Astrocyte (in vitro differentiated cells and primary cell): ENCODE results near the gene UNC93B1. TPM values are rescaled to one million over a fixed set of nuclear protein-coding genes. Genes with fewer than 3 reads are reported as not detected.

Experiments
- DNase-seq: peaks from one replicate; pipeline ENCODE4 v3.0.0-alpha.2; 2010; ENCODE audit warnings: low read depth
- FAIRE-seq: peaks from 2 replicates; lab custom pipeline; 2011; peaks lifted over from hg19 to GRCh38; lab: Jason Lieb, UNC
- H2AFZ ChIP-seq: 2 replicates; pipeline ENCODE4 v1.6.0; 2012; ENCODE audit warnings: low read depth, low read length, inconsistent platforms
- H3K27ac ChIP-seq: 2 replicates; pipeline ENCODE4 v1.5.1; 2011; ENCODE audit warnings: low read depth, low read length, inconsistent platforms
- H3K27me3 ChIP-seq: 2 replicates; pipeline ENCODE4 v1.6.0; 2011; ENCODE audit warnings: low read length, inconsistent platforms; ENCODE audit not compliant: insufficient read depth
- H3K36me3 ChIP-seq: 2 replicates; pipeline ENCODE4 v1.5.1; 2011; ENCODE audit warnings: low read length, inconsistent platforms; ENCODE audit not compliant: insufficient read depth
- H3K4me1 ChIP-seq: 2 replicates; pipeline ENCODE4 v1.5.1; 2011; ENCODE audit warnings: low read length, inconsistent platforms; ENCODE audit not compliant: insufficient read depth
- H3K4me2 ChIP-seq: 2 replicates; pipeline ENCODE4 v1.6.0; 2012; ENCODE audit warnings: low read length, inconsistent platforms
- H3K4me3 ChIP-seq: 2 replicates; pipeline ENCODE4 v1.5.1; 2011; ENCODE audit warnings: low read depth, mild to moderate bottlenecking, low read length, inconsistent platforms; ENCODE audit not compliant: insufficient read depth
- H3K79me2 ChIP-seq: 2 replicates; pipeline ENCODE4 v1.6.0; 2012; ENCODE audit warnings: mild to moderate bottlenecking, low read length, inconsistent platforms; ENCODE audit not compliant: insufficient read depth
- H3K9ac ChIP-seq: 2 replicates; pipeline ENCODE4 v1.6.0; 2012; ENCODE audit warnings: mild to moderate bottlenecking, low read length, inconsistent platforms
- H3K9me3 ChIP-seq: 2 replicates; pipeline ENCODE4 v1.5.1; 2012; ENCODE audit warnings: low read depth, mild to moderate bottlenecking, low read length, inconsistent platforms; ENCODE audit not compliant: insufficient read depth
- H4K20me1 ChIP-seq: 2 replicates; pipeline ENCODE4 v1.6.0; 2012; ENCODE audit warnings: low read length, inconsistent platforms; ENCODE audit not compliant: insufficient read depth
- H3K27ac Mint-ChIP-seq: one replicate; pipeline ENCODE4 v1.8.0; 2021; ENCODE audit warnings: mild to moderate bottlenecking, mixed read lengths; ENCODE audit not compliant: unreplicated experiment
- H3K27me3 Mint-ChIP-seq: one replicate; pipeline ENCODE4 v1.8.0; 2021; ENCODE audit warnings: low read depth, mixed read lengths; ENCODE audit not compliant: unreplicated experiment
- H3K36me3 Mint-ChIP-seq: one replicate; pipeline ENCODE4 v1.8.0; 2021; ENCODE audit warnings: low read depth, mixed read lengths; ENCODE audit not compliant: unreplicated experiment
- H3K4me1 Mint-ChIP-seq: one replicate; pipeline ENCODE4 v1.8.0; 2021; ENCODE audit warnings: low read depth, mixed read lengths; ENCODE audit not compliant: unreplicated experiment
- H3K4me3 Mint-ChIP-seq: one replicate; pipeline ENCODE4 v1.8.0; 2021; ENCODE audit warnings: mild to moderate bottlenecking, moderate library complexity, mixed read lengths; ENCODE audit not compliant: unreplicated experiment
- H3K9me3 Mint-ChIP-seq: one replicate; pipeline ENCODE4 v1.8.0; 2021; ENCODE audit warnings: mild to moderate bottlenecking, mixed read lengths; ENCODE audit not compliant: unreplicated experiment
- EZH2 ChIP-seq: IDR thresholded peaks from 2 replicates; pipeline ENCODE4 v1.6.1; 2012; ENCODE audit warnings: mild to moderate bottlenecking, low read length, inconsistent platforms; ENCODE audit not compliant: insufficient read depth
- total RNA-seq: library from RNA; stranded (reverse); gene quantifications from 2 replicates; pipeline ENCODE4 v1.2.1, GENCODE V29; 2021
- TF ChIP-seq, protein P1 (sequence below): IDR thresholded peaks from 2 replicates; pipeline ENCODE4 v1.5.1; 2011; ENCODE audit warnings: low read depth, mild to moderate bottlenecking, inconsistent platforms, low read length, moderate library complexity; ENCODE audit not compliant: insufficient read depth

The UNC93B1 gene
- total RNA-seq, 1 donor from 2014 or later = 37.3 TPM

DNA sequence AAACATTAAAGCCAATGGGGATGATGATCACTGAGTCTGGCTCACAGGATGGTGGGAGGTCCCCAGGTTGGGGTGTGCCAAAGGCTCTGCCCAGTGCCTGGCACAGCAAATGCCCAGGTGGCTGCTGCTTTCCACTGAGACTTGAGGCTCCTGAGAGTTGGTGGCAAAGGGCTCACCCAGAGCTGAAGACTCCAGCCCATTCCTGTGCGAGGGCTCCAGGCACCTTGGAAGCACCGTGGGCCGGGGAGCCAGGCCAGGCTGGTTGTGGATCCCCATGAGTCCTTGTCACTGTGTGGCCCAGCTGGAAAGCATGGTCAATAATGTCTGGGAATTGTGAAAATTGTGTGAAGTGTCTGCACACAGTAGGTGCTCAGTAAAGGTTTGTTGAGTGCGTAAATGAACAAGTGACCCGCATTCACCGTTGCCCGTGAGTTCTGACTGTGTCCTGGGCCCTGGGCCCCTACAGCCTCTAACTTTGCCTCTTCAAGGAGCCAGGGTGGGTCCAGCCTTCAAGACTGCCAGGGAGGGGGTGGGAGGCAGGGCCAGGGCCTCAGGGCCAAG is 2.8 kb upstream of the UNC93B1 start:
- no peaks in the 10 kb centered on the region for H3K9me3 Mint-ChIP-seq
- no peak for TF ChIP-seq EZH2
- TF ChIP-seq, protein P1, sequence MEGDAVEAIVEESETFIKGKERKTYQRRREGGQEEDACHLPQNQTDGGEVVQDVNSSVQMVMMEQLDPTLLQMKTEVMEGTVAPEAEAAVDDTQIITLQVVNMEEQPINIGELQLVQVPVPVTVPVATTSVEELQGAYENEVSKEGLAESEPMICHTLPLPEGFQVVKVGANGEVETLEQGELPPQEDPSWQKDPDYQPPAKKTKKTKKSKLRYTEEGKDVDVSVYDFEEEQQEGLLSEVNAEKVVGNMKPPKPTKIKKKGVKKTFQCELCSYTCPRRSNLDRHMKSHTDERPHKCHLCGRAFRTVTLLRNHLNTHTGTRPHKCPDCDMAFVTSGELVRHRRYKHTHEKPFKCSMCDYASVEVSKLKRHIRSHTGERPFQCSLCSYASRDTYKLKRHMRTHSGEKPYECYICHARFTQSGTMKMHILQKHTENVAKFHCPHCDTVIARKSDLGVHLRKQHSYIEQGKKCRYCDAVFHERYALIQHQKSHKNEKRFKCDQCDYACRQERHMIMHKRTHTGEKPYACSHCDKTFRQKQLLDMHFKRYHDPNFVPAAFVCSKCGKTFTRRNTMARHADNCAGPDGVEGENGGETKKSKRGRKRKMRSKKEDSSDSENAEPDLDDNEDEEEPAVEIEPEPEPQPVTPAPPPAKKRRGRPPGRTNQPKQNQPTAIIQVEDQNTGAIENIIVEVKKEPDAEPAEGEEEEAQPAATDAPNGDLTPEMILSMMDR = no peak
- H3K36me3 Mint-ChIP-seq = peaks cover 4% of the 10 kb centered on the region
- no peaks in the 10 kb centered on the region for H3K9me3 ChIP-seq
- H3K4me3 Mint-ChIP-seq = no peak overlapping the region
- H3K4me1 Mint-ChIP-seq = peaks cover 10% of the 10 kb centered on the region
- H3K36me3 ChIP-seq = no peaks in the 10 kb centered on the region
- peaks cover 5% of the 10 kb centered on the region for H3K79me2 ChIP-seq
- no peak overlapping the region for H3K27ac Mint-ChIP-seq
- DNase-seq = no peak
- H4K20me1 ChIP-seq = no peaks in the 10 kb centered on the region
- no peak overlapping the region for H3K4me3 ChIP-seq
- peaks cover 12% of the 10 kb centered on the region for H3K27me3 Mint-ChIP-seq
- H3K4me1 ChIP-seq = peaks cover 26% of the 10 kb centered on the region
- H3K27ac ChIP-seq = no peak overlapping the region
- H3K4me2 ChIP-seq = no peak overlapping the region
- H3K27me3 ChIP-seq = no peaks in the 10 kb centered on the region
- no peak overlapping the region for H3K9ac ChIP-seq
- FAIRE-seq = no peak
- H2AFZ ChIP-seq = no peak overlapping the region

DNA sequence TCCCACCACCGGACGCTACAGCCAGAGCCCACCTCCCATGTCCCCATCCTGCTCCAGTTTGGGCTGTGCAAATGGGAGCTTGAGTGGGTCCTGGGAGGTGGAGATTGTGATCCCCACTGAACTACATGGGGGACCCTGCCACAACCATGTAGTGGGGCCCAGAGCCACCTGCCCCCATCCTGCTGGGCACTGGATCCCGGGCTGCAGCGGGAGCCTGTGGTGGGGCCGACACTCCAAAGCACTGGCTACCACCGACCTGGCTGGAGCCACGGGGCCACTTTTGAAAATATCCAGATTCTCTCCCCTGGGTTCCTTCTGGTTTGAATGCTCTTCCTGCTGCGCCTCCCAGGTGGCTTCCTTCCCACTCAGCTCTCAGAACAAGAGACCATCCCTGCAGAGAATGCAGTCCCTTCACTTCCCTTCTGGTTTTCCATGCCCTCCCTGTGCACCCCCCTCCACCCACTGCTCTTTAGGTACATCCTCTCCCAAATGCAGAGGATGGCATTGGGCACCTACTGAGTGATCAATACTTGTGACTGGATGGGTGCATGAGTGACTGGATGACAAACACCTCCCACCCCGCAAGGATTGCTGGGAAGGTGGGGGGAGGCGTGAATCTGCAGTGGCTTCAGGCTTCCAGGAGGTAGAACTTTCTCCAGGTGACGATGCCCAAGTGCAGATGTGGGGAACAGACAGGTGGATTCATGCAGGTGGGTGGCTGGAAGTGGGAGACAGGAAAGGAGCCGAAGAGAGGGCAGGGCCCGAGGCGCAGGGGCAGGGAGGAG is 846 bp upstream of the UNC93B1 start:
- H3K36me3 ChIP-seq = no peaks in the 10 kb centered on the region
- H2AFZ ChIP-seq = peak overlapping the region; percentile 73
- H3K9ac ChIP-seq = no peak overlapping the region
- H3K4me2 ChIP-seq = peak overlapping the region; percentile 83
- Mint-ChIP-seq H3K9me3 (no peaks in the 10 kb centered on the region), H3K27ac (no peak overlapping the region), H3K4me1 (peaks cover 6% of the 10 kb centered on the region), H3K36me3 (peaks cover 4% of the 10 kb centered on the region), H3K27me3 (peaks cover 12% of the 10 kb centered on the region), H3K4me3 (peak overlapping the region; percentile 85)
- FAIRE-seq (no peak), DNase-seq (no peak)
- H3K79me2 ChIP-seq = no peaks in the 10 kb centered on the region
- H3K27me3 ChIP-seq = no peaks in the 10 kb centered on the region
- H4K20me1 ChIP-seq = no peaks in the 10 kb centered on the region
- TF ChIP-seq, protein P1 = no peak
- no peak for TF ChIP-seq EZH2
- no peaks in the 10 kb centered on the region for H3K9me3 ChIP-seq
- H3K4me1 ChIP-seq = peaks cover 7% of the 10 kb centered on the region
- H3K4me3 ChIP-seq = no peak overlapping the region
- no peak overlapping the region for H3K27ac ChIP-seq
